CD8-positive, alpha-beta memory T cell (primary cell): Measurements from ENCODE around the gene TMEM119. TPM values are rescaled to one million over a fixed set of nuclear protein-coding genes. Genes with fewer than 3 reads are reported as not detected.
A peak's percentile ranks its signal among the peaks of the same experiment; 100 is the strongest.

Source experiments
- CTCF ChIA-PET: fragments of 350-600 bp; sonication (Branson Sonifier 250); formaldehyde crosslinking; loops from one replicate; lab custom pipeline; 2021; ENCODE audit warnings: antibody characterized with exemption; lab: Charles Lee
- POLR2A ChIA-PET: fragments of 350-600 bp; sonication (Branson Sonifier 250); formaldehyde crosslinking; loops from one replicate; lab custom pipeline; 2021; ENCODE audit warnings: antibody characterized with exemption; lab: Charles Lee
- DNase-seq, 5 donors: peaks; one replicate each; pipeline versions ENCODE4 v3.0.0 to v3.0.0-alpha.2; 2020 to 2022; ENCODE audit warnings: mixed read lengths in 1 of 5
- H3K27ac ChIP-seq: one replicate; pipeline ENCODE4 v1.7.0; 2013; ENCODE audit warnings: low read depth, mild to moderate bottlenecking, low read length, moderate library complexity
- H3K27me3 ChIP-seq: 2 replicates; pipeline ENCODE4 v1.7.0; 2013; ENCODE audit warnings: low read length, mild to moderate bottlenecking; ENCODE audit not compliant: insufficient read depth, poor library complexity, severe bottlenecking
- H3K36me3 ChIP-seq: 2 replicates; pipeline ENCODE4 v1.7.0; 2013; ENCODE audit warnings: mild to moderate bottlenecking, low read length, moderate library complexity; ENCODE audit not compliant: insufficient read depth
- H3K4me1 ChIP-seq: 2 replicates; pipeline ENCODE4 v1.7.0; 2013; ENCODE audit warnings: mild to moderate bottlenecking, low read length, moderate library complexity; ENCODE audit not compliant: insufficient read depth
- H3K4me3 ChIP-seq: 2 replicates; pipeline ENCODE4 v1.7.0; 2013; ENCODE audit warnings: mild to moderate bottlenecking, low read length
- H3K9me3 ChIP-seq: 2 replicates; pipeline ENCODE4 v1.7.0; 2013; ENCODE audit warnings: mild to moderate bottlenecking, low read length
- H3K27ac Mint-ChIP-seq, 8 donors: one replicate each; pipeline ENCODE4 v1.8.0; 2020 to 2021; ENCODE audit warnings: mixed read lengths in 8 of 8, mild to moderate bottlenecking in 6 of 8, inconsistent platforms in 3 of 8, moderate library complexity in 3 of 8
- H3K27me3 Mint-ChIP-seq, 2 donors: one replicate each; pipeline ENCODE4 v1.8.0; 2020 to 2021; ENCODE audit warnings: mixed read lengths in 2 of 2, mild to moderate bottlenecking in 1 of 2, moderate library complexity in 1 of 2
- H3K36me3 Mint-ChIP-seq, 3 donors: one replicate each; pipeline ENCODE4 v1.8.0; 2020 to 2021; ENCODE audit warnings: mixed read lengths in 3 of 3, inconsistent platforms in 1 of 3, mild to moderate bottlenecking in 1 of 3
- H3K4me1 Mint-ChIP-seq, 3 donors: one replicate each; pipeline ENCODE4 v1.8.0; 2020 to 2021; ENCODE audit warnings: mixed read lengths in 3 of 3, inconsistent platforms in 1 of 3, mild to moderate bottlenecking in 1 of 3
- H3K4me3 Mint-ChIP-seq, 7 donors: one replicate each; pipeline ENCODE4 v1.8.0; 2020 to 2021; ENCODE audit warnings: mixed read lengths in 7 of 7, mild to moderate bottlenecking in 6 of 7, moderate library complexity in 4 of 7, inconsistent platforms in 2 of 7
- H3K9me3 Mint-ChIP-seq, 5 donors: one replicate each; pipeline ENCODE4 v1.8.0; 2020 to 2022; ENCODE audit warnings: mixed read lengths in 5 of 5, mild to moderate bottlenecking in 3 of 5, moderate library complexity in 2 of 5, inconsistent platforms in 1 of 5
- polyA plus RNA-seq: library from polyadenylated mRNA; unstranded; fragments of 300-500 nt; fragmentation: Illumina TruSeq; gene quantifications from one replicate; pipeline ENCODE4 v1.2.3, GENCODE V29; 2021
- total RNA-seq, 2 experiments: library from RNA; stranded (reverse); gene quantifications; one replicate each; pipeline ENCODE4 v1.2.3, GENCODE V29; 2021

Gene TMEM119
- total and polyA plus RNA-seq, 3 experiments from 2014 or later = 0.66 TPM; not detected in 2

DNA sequence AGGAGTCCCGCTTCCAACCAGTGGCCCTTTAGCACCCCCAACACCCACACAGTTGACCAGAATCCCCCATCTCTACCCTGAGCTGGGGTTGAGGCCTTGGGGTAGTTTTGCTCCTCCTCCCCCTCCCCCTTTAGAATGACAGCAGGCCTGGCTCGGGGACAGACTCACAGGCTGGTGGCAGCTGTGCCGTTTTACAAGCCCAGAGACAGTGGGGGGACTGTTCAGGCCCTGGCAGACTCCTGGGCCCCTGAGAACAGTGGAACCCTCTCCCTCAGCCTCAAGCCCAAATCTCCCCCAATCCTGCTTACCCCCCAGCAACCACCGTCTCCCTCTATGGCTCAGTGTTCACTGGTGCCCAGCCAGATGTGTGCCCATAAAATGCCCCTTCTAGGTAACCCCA is 10.1 kb downstream of the TMEM119 start:
- Mint-ChIP-seq H3K36me3 (no peaks in the 10 kb centered on the region), H3K27ac (no peak overlapping the region), H3K4me1 (no peaks in the 10 kb centered on the region), H3K9me3 (no peaks in the 10 kb centered on the region), H3K27me3 (peaks cover 0 to 2% of the 10 kb centered on the region in 2 donors), H3K4me3 (peak overlapping the region in 1 of 7 donors; percentile 32)
- Histone ChIP-seq H3K27me3 (no peaks in the 10 kb centered on the region), H3K4me3 (no peak overlapping the region), H3K27ac (no peak overlapping the region), H3K36me3 (no peaks in the 10 kb centered on the region), H3K4me1 (no peaks in the 10 kb centered on the region), H3K9me3 (no peaks in the 10 kb centered on the region)
- DNase-seq = no peak
- POLR2A ChIA-PET = no interaction called here
- CTCF ChIA-PET = no interaction called here

DNA sequence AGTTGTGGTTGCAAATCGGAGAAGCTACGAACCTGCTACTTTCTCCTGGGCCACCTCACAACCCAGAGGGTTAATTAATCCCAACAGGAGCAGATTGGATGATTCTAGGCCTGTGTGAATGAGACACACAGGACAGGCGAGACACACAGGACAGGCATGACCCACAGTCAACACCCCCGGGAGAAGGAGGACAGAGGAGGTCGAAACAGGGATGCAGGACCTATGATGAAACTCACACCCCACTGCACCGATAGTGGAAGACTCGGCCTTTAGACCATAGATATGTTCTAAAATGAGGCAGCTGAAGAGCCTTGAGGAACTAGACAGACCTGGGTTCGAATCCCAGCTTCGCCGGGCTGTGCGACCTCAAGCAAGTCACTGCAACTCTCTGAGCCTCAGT is 11.6 kb downstream of the TMEM119 start:
- CTCF ChIA-PET = interaction anchor here (0.7 kb wide), 1 partner anchor 10 kb away, joined by 3 read pairs; no protein-coding TSS in a partner anchor
- H3K27me3 Mint-ChIP-seq = peaks cover 0 to 2% of the 10 kb centered on the region in 2 donors
- H3K36me3 ChIP-seq = no peaks in the 10 kb centered on the region

DNA sequence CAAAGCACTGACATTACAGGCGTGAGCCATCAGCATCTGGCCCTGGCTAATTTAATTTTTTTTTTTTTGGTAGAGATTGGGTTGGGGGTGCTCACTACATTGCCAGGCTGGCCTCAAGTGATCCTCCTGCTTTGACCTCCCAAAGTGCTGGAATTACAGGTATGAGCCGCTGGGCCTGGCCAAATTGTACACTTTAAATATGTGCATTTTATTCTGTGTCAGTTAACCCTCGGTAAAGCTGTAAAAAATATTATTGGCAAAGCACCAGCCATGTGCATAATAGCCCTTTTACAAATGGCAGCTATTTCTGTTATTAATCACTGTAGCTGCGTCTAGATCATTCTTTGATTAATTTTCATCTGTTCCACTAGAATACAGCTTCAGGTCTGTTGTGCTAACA is 12.0 kb downstream of the TMEM119 start:
- Histone ChIP-seq H3K27ac (no peak overlapping the region), H3K9me3 (no peaks in the 10 kb centered on the region), H3K4me3 (no peak overlapping the region), H3K27me3 (no peaks in the 10 kb centered on the region), H3K4me1 (no peaks in the 10 kb centered on the region), H3K36me3 (no peaks in the 10 kb centered on the region)
- Mint-ChIP-seq H3K27ac (no peak overlapping the region), H3K4me1 (no peaks in the 10 kb centered on the region), H3K9me3 (no peaks in the 10 kb centered on the region), H3K36me3 (no peaks in the 10 kb centered on the region), H3K4me3 (no peak overlapping the region), H3K27me3 (peaks cover 0 to 2% of the 10 kb centered on the region in 2 donors)
- DNase-seq = no peak
- POLR2A ChIA-PET = no interaction called here
- CTCF ChIA-PET = no interaction called here

More for the DNA sequence above, 11.6 kb downstream of the TMEM119 start:
- Mint-ChIP-seq H3K36me3 (no peaks in the 10 kb centered on the region), H3K4me3 (no peak overlapping the region), H3K27ac (no peak overlapping the region), H3K4me1 (no peaks in the 10 kb centered on the region), H3K9me3 (no peaks in the 10 kb centered on the region)
- Histone ChIP-seq H3K9me3 (no peaks in the 10 kb centered on the region), H3K4me1 (no peaks in the 10 kb centered on the region), H3K27ac (no peak overlapping the region), H3K27me3 (no peaks in the 10 kb centered on the region), H3K4me3 (no peak overlapping the region)
- POLR2A ChIA-PET = no interaction called here
- peak in 1 of 5 donors; percentile 14 for DNase-seq

DNA sequence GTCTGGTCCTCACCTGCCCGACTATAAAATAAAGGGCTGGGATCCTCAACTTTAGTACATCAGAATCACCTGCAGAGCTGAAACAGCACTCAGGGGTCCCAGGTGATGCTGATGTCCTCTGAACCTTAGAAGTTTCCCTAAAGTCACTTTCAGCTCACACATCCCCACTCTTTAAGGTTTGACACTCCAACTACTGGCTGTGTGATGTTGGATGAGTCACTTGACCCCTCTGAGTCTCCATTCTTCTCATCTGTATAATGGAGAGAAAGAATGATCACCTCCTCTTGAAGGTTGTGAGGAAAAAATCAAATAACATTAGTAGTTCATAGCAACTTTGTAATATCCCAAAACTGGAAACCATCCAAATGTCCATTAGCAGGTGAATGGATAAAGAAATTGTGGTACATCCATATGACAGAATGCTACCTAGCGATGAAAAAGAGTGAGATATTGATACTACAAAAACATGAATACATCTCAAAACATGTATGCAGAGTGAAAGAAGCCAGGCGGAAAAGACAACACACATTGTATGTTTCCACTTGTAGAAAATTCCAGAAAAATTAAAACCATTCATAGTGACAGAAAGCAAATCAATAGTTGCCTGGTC is 13.3 kb downstream of the TMEM119 start:
- H3K27ac Mint-ChIP-seq = no peak overlapping the region

DNA sequence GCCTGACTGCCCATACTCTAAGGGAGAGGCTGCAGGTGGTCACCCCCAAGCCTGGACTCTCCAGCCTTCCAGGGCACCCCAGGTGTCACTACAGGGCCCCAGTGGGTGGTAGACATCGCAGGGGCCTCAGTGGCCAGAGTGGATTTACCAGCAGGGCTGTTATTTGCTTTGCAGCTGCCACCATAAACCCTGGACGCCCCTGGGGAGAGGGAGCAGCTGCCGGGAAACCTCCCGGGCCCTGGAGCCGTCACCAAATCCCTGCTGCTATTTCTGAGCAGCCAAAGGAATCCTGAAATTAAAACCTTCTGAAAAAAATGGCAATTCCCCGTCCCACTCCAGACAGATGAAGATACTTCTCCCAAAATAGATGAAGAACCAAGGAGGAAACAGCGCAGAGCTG is 13.9 kb downstream of the TMEM119 start:
- Mint-ChIP-seq H3K4me1 (peaks cover 1 to 7% (median 6%) of the 10 kb centered on the region in 3 donors), H3K9me3 (peaks cover 0 to 2% (median 0%) of the 10 kb centered on the region in 5 donors), H3K27ac (no peak overlapping the region), H3K27me3 (peaks cover 0 to 2% of the 10 kb centered on the region in 2 donors), H3K36me3 (no peaks in the 10 kb centered on the region), H3K4me3 (no peak overlapping the region)
- Histone ChIP-seq H3K27me3 (no peaks in the 10 kb centered on the region), H3K27ac (no peak overlapping the region), H3K9me3 (no peaks in the 10 kb centered on the region), H3K36me3 (no peaks in the 10 kb centered on the region), H3K4me1 (no peaks in the 10 kb centered on the region), H3K4me3 (no peak overlapping the region)
- ChIA-PET POLR2A (no interaction called here), CTCF (no interaction called here)
- no peak for DNase-seq

More for the DNA sequence above, 13.3 kb downstream of the TMEM119 start:
- no peaks in the 10 kb centered on the region for H3K27me3 ChIP-seq
- ChIA-PET CTCF (no interaction called here), POLR2A (no interaction called here)
- Mint-ChIP-seq H3K36me3 (no peaks in the 10 kb centered on the region), H3K9me3 (no peaks in the 10 kb centered on the region), H3K4me3 (no peak overlapping the region), H3K27me3 (peaks cover 0 to 2% of the 10 kb centered on the region in 2 donors), H3K4me1 (peaks cover 0 to 2% (median 0%) of the 10 kb centered on the region in 3 donors)
- no peak for DNase-seq
- no peak overlapping the region for H3K4me3 ChIP-seq
- H3K9me3 ChIP-seq = no peaks in the 10 kb centered on the region
- no peaks in the 10 kb centered on the region for H3K4me1 ChIP-seq
- H3K27ac ChIP-seq = no peak overlapping the region
- H3K36me3 ChIP-seq = no peaks in the 10 kb centered on the region

DNA sequence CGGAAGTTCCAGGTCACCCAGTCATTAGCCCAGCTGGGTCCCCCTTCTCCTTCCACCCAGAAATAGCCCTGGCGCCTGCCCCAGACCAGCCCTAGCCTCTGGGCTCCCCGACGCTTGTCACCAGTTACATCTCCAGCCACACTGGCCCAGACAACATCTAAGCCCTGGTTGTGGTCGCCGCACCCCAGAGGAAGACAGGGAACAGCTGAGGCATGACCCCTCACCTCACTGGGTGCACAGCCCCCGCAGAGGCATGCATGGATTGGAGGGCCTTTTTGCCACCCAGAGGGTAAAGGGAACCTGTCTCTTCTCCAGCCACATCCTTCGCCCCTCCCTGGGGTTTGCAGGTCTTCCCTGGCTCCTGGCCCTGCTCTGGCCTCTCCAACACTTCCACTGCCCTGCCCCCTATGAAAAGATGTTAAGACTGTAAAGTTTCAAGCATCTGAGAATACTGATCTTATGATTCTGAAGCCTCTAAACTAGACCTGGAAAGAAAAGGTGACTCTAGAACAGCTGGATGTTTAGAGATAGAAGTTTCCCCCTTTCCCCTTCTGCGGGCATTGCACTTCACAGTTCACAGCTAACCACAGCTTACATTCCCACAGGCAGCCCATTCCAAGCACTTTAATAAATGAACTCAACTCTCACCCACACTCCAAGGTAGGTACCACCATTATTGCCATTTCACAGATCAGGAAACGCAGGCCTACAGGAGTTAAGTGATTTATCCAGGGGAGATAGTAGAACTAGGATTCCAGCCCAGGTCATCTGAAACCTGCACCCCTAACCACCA is 14.7 kb downstream of the TMEM119 start:
- DNase-seq = peak in 1 of 5 donors; percentile 35
- Mint-ChIP-seq H3K4me1 (peaks cover 3 to 12% (median 7%) of the 10 kb centered on the region in 3 donors), H3K36me3 (no peaks in the 10 kb centered on the region), H3K27ac (peak overlapping the region in 1 of 8 donors; percentile 38), H3K27me3 (no peaks in the 10 kb centered on the region), H3K9me3 (peaks cover 0 to 4% (median 2%) of the 10 kb centered on the region in 5 donors), H3K4me3 (no peak overlapping the region)
- Histone ChIP-seq H3K27me3 (no peaks in the 10 kb centered on the region), H3K36me3 (no peaks in the 10 kb centered on the region), H3K9me3 (no peaks in the 10 kb centered on the region), H3K4me3 (no peak overlapping the region), H3K27ac (no peak overlapping the region), H3K4me1 (no peaks in the 10 kb centered on the region)
- ChIA-PET CTCF (no interaction called here), POLR2A (no interaction called here)

DNA sequence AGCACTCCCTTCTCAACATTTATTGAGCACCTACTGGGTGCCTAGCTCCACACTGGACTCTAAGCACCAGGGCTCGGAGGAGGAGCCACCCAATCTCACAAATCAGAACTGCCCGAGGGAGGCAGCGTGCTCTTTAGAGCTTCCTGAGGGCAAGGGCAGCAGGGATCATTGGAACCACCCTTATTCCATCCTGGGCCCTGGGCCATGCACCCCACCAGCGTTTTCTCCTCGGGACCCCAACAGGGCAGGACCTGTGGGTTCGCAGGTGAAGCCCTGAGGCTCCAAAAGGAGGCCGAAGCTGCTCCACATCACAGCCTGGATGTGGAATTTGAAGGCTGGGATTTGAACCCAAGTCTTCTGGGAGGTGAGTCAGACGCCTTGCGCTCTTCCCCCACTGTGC is 15.4 kb downstream of the TMEM119 start:
- Mint-ChIP-seq H3K4me1 (peaks cover 3 to 12% (median 7%) of the 10 kb centered on the region in 3 donors), H3K9me3 (peaks cover 0 to 4% (median 2%) of the 10 kb centered on the region in 5 donors), H3K27me3 (no peaks in the 10 kb centered on the region), H3K4me3 (no peak overlapping the region), H3K36me3 (no peaks in the 10 kb centered on the region), H3K27ac (no peak overlapping the region)
- H3K36me3 ChIP-seq = no peaks in the 10 kb centered on the region
- peak in 1 of 5 donors; percentile 32 for DNase-seq
- no peak overlapping the region for H3K27ac ChIP-seq
- no peaks in the 10 kb centered on the region for H3K9me3 ChIP-seq
- H3K27me3 ChIP-seq = no peaks in the 10 kb centered on the region
- H3K4me1 ChIP-seq = no peaks in the 10 kb centered on the region
- POLR2A ChIA-PET = no interaction called here
- H3K4me3 ChIP-seq = no peak overlapping the region
- CTCF ChIA-PET = no interaction called here
